ENCODE measurements around the gene OR2T1. TPM values are rescaled to one million over a fixed set of nuclear protein-coding genes. Genes with fewer than 3 reads are reported as not detected.

OR2T1 gene
- polyA plus RNA-seq (2011; rRNA removed) = not detected in 2 replicates
- not detected in 2 replicates for polyA minus RNA-seq (2011; rRNA and poly(A)+ RNA removed)

GRCh38 chr1:248402748-248403147 lies at the start of gene OR2T1:
Gene OR2T1, plus strand, starts transcription at chr1:248403048. Its CDS starts 3,100 bp downstream, at chr1:248406148.
- ChIA-PET CTCF (no interaction called here), POLR2A (no interaction called here)
- TF ChIP-seq CTCF (IDR thresholded peaks at IDR 0.05; ENCODE audit: insufficient read depth, low read depth, low read length) = no peak
- no peak within 1 kb of the TSS for H3K4me3 ChIP-seq (ENCODE audit: low read depth, low read length)
- H3K36me3 ChIP-seq (ENCODE audit: control insufficient read depth, insufficient read depth, low read length) = no peaks in the 10 kb centered on the region
- H3K27me3 ChIP-seq (ENCODE audit: control insufficient read depth, insufficient read depth, low read length) = no peaks in the 10 kb centered on the region
- DNase-seq (ENCODE audit: low read depth) = no peak

DNA sequence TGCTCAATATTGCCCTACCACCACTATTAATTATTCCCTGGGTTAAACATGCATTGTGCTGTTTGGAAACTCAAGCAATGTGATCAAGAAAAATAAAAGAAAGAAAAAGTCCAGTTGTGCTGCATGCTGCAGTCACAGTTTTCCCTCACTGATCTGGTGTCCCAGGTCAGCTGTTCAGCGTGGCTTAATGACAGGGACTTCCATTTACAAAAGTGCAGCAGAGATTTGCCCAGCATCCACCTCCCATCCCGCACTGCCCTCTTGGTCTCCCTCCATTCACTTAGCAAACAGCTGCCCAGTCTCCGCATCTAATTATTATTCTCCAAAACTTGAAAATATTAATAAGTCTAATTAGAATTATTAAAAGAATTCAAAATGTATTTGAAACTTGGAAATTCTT lies 43.4 kb upstream of the OR2T1 start:
- CTCF ChIA-PET = no interaction called here

DNA sequence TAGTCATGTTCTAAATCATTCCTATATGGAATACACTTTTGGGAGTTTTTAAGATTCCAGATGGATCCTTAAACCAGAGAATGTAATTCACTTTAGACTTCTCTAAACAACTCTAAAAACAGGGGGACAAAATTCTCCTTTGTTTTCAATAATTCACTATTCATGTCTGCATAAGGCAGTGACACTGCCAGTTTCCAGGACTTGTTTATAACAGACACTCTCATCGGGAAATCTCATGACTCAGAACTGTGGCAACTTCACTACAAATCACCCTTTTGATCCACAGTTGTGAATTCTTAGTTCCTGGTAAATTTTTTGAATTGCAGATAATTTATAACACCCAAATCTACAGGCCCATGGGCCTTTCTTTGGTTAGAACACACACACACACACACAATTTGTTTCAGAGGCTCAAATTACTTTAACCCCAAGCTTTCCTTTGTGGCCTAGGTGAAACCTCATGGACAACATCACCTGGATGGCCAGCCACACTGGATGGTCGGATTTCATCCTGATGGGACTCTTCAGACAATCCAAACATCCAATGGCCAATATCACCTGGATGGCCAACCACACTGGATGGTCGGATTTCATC lies 41.6 kb upstream of the OR2T1 start, which contains the start of gene OR2T4:
Gene OR2T4 (plus strand): TSS at position 545 of the 595 bp plus-strand sequence. CDS start 0 bp downstream, at position 545.
- no peaks in the 10 kb centered on the region for H3K27me3 ChIP-seq (ENCODE audit: control insufficient read depth, insufficient read depth, low read length)
- TF ChIP-seq CTCF (IDR thresholded peaks at IDR 0.05; ENCODE audit: insufficient read depth, low read depth, low read length) = no peak
- ChIA-PET CTCF (no interaction called here), POLR2A (no interaction called here)
- no peak within 1 kb of the TSS for H3K4me3 ChIP-seq (ENCODE audit: low read depth, low read length)
- DNase-seq (ENCODE audit: low read depth) = no peak
- H3K36me3 ChIP-seq (ENCODE audit: control insufficient read depth, insufficient read depth, low read length) = no peaks in the 10 kb centered on the region

More for the DNA sequence above, 43.4 kb upstream of the OR2T1 start:
- no peaks in the 10 kb centered on the region for H3K27me3 ChIP-seq (ENCODE audit: control insufficient read depth, insufficient read depth, low read length)
- H3K4me3 ChIP-seq (ENCODE audit: low read depth, low read length) = no peak overlapping the region
- POLR2A ChIA-PET = no interaction called here
- H3K36me3 ChIP-seq (ENCODE audit: control insufficient read depth, insufficient read depth, low read length) = no peaks in the 10 kb centered on the region
- no peak for TF ChIP-seq CTCF (IDR thresholded peaks at IDR 0.05; ENCODE audit: insufficient read depth, low read depth, low read length)
- DNase-seq (ENCODE audit: low read depth) = no peak

DNA sequence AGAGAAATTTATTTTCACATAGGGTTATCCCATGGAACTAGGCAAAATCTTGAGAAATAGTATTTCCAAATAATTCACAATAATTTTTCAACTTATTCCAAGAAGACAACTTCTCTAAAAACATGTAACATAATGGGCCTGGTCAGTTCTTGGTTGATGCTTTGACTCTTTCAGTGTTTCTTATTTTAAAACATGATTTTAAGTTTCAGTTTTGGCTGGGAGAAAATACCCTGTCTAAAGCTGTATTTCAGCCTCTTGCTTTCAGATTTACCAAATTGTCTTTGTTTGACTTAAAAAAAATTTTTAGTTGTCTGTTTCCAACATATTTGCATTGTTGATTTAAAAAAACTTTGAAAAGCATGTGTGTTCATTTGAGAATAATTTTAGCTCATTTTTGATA lies 36.2 kb upstream of the OR2T1 start:
- POLR2A ChIA-PET = no interaction called here
- no peak for DNase-seq (ENCODE audit: low read depth)
- no peak for TF ChIP-seq CTCF (IDR thresholded peaks at IDR 0.05; ENCODE audit: insufficient read depth, low read depth, low read length)
- H3K4me3 ChIP-seq (ENCODE audit: low read depth, low read length) = no peak overlapping the region
- CTCF ChIA-PET = no interaction called here
- no peaks in the 10 kb centered on the region for H3K36me3 ChIP-seq (ENCODE audit: control insufficient read depth, insufficient read depth, low read length)
- no peaks in the 10 kb centered on the region for H3K27me3 ChIP-seq (ENCODE audit: control insufficient read depth, insufficient read depth, low read length)

DNA sequence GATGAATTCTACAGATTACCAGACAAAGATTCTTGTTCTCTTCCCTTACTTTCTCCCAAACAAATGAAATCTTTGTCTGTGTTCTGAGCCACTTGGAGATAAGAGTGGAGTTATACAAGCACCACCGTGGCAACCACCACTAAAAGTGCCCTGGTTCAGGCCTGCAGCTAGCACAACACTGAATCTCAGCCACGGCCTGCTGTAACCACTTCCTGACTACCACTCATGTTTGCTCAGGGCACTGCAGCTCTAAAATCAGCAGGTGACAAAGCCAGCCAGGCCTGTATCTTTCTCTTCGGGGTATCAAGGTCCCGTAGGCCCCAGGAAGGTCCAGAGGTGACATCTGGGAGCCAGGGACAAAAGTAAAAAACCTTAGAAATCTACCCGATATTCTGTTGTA lies 30.5 kb upstream of the OR2T1 start:
- DNase-seq (ENCODE audit: low read depth) = no peak
- no peaks in the 10 kb centered on the region for H3K36me3 ChIP-seq (ENCODE audit: control insufficient read depth, insufficient read depth, low read length)
- no peak overlapping the region for H3K4me3 ChIP-seq (ENCODE audit: low read depth, low read length)
- TF ChIP-seq CTCF (IDR thresholded peaks at IDR 0.05; ENCODE audit: insufficient read depth, low read depth, low read length) = no peak
- ChIA-PET CTCF (no interaction called here), POLR2A (no interaction called here)
- H3K27me3 ChIP-seq (ENCODE audit: control insufficient read depth, insufficient read depth, low read length) = no peaks in the 10 kb centered on the region
